Smooth muscle cell (in vitro differentiated cells): Measurements from ENCODE around the gene ZEB2. TPM values are rescaled to one million over a fixed set of nuclear protein-coding genes. Genes with fewer than 3 reads are reported as not detected.

Experiments
- DNase-seq: peaks from one replicate; lab custom pipeline; 2025; ENCODE audit not compliant: unreplicated experiment; lab: John Stamatoyannopoulos, UW
- H2AFZ ChIP-seq: fragments of 200-600 bp; sonication (generic); 2 replicates; pipeline ENCODE4 v1.6.0; 2016; ENCODE audit warnings: antibody characterized with exemption, low read depth, mild to moderate bottlenecking
- H3F3A ChIP-seq: fragments of 200-600 bp; sonication (generic); 2 replicates; pipeline ENCODE4 v1.6.0; 2017; ENCODE audit warnings: antibody characterized with exemption, low read depth
- H3K27ac ChIP-seq: fragments of 200-600 bp; sonication (generic); 2 replicates; pipeline ENCODE4 v1.5.1; 2016; ENCODE audit warnings: low read depth, mild to moderate bottlenecking
- H3K27me3 ChIP-seq: fragments of 200-600 bp; sonication (generic); 2 replicates; pipeline ENCODE4 v1.6.1; 2016; ENCODE audit warnings: low read depth, mild to moderate bottlenecking
- H3K36me3 ChIP-seq: fragments of 200-600 bp; sonication (generic); 2 replicates; pipeline ENCODE4 v1.5.1; 2016; ENCODE audit warnings: low read depth
- H3K4me1 ChIP-seq: fragments of 200-600 bp; sonication (generic); 2 replicates; pipeline ENCODE4 v1.5.1; 2016; ENCODE audit warnings: low read depth
- H3K4me2 ChIP-seq: fragments of 200-600 bp; sonication (generic); 2 replicates; pipeline ENCODE4 v1.6.0; 2016; ENCODE audit warnings: mild to moderate bottlenecking
- H3K4me3 ChIP-seq: fragments of 200-600 bp; sonication (generic); 2 replicates; pipeline ENCODE4 v1.5.1; 2016; ENCODE audit warnings: mild to moderate bottlenecking
- H3K79me2 ChIP-seq: fragments of 200-600 bp; sonication (generic); 2 replicates; pipeline ENCODE4 v1.6.0; 2016; ENCODE audit warnings: low read depth, mild to moderate bottlenecking
- H3K9ac ChIP-seq: fragments of 200-600 bp; sonication (generic); 2 replicates; pipeline ENCODE4 v1.6.0; 2016; ENCODE audit warnings: low read depth
- H3K9me3 ChIP-seq: fragments of 200-600 bp; sonication (generic); replicated peaks from 2 replicates; pipeline ENCODE4 v1.5.1; 2016; ENCODE audit warnings: low read depth
- H4K20me1 ChIP-seq: fragments of 200-600 bp; sonication (generic); 2 replicates; pipeline ENCODE4 v1.6.0; 2016; ENCODE audit warnings: low read depth
- WGBS: methylation state at CpG from one replicate; pipeline ENCODE4 v1.1.7; 2016; ENCODE audit warnings: low lambda C conversion rate; 5-methylcytosine and 5-hydroxymethylcytosine counted together
- polyA plus RNA-seq: library from polyadenylated mRNA; unstranded; fragments of >200 nt; fragmentation: Nextera tagmentation; extraction: Ambion mirVana; gene quantifications from 2 replicates; pipeline ENCODE4 v1.2.1, GENCODE V29; 2016
- total RNA-seq: library from RNA; depleted of rRNA; stranded (reverse); fragments of >200 nt; gene quantifications from 2 replicates; pipeline ENCODE4 v1.2.3, GENCODE V29; 2014
- TF ChIP-seq, protein P1 (sequence below): fragments of 200-600 bp; sonication (generic); IDR thresholded peaks from 2 replicates; pipeline ENCODE4 v1.5.1; 2017; ENCODE audit warnings: borderline replicate concordance, mild to moderate bottlenecking, antibody characterized with exemption; ENCODE audit not compliant: insufficient read depth, poor library complexity, severe bottlenecking

ZEB2 gene
- total and polyA plus RNA-seq, 2 experiments from 2014 or later: 67.5 to 148 TPM

DNA sequence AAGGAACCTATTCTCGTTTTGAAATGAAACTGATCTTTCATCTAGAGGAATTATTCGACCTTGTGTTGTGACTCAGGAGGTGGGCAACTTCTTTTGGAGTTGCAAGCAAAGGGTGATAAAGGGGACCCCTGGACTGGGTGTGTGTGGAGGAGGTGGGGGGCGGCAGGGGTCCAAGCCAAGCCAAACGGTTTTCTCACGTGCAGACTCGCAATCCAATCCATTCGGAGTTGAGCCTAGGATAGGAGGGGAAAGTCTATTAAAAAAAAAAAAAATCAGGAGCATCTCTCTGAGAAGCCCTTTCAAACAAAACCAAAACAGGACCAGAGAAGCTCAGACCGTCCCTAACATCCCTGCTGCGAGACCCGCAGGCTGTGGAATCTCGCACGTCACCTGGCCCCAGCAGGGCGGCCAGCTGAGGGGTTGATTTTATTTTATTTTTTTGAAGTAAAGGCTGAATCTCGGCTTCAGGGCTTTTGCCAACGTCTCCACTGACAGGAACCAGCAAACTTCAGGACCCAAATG, 3.7 kb upstream of the ZEB2 start:
- H3F3A ChIP-seq: peaks cover 14% of the 10 kb centered on the region
- no peaks in the 10 kb centered on the region for H3K36me3 ChIP-seq
- DNase-seq: no peak
- H3K79me2 ChIP-seq: peaks cover 31% of the 10 kb centered on the region
- WGBS: under 1% methylated on average over 15 of the region's 15 CpGs
- H3K4me2 ChIP-seq: peak overlapping the region; percentile 91
- no peaks in the 10 kb centered on the region for H3K9me3 ChIP-seq
- TF ChIP-seq, protein P1, sequence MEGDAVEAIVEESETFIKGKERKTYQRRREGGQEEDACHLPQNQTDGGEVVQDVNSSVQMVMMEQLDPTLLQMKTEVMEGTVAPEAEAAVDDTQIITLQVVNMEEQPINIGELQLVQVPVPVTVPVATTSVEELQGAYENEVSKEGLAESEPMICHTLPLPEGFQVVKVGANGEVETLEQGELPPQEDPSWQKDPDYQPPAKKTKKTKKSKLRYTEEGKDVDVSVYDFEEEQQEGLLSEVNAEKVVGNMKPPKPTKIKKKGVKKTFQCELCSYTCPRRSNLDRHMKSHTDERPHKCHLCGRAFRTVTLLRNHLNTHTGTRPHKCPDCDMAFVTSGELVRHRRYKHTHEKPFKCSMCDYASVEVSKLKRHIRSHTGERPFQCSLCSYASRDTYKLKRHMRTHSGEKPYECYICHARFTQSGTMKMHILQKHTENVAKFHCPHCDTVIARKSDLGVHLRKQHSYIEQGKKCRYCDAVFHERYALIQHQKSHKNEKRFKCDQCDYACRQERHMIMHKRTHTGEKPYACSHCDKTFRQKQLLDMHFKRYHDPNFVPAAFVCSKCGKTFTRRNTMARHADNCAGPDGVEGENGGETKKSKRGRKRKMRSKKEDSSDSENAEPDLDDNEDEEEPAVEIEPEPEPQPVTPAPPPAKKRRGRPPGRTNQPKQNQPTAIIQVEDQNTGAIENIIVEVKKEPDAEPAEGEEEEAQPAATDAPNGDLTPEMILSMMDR: no peak
- peak overlapping the region; percentile 64 for H3K27ac ChIP-seq
- peak overlapping the region; percentile 65 for H3K4me3 ChIP-seq
- H2AFZ ChIP-seq: peak overlapping the region; percentile 81
- H3K9ac ChIP-seq: peak overlapping the region; percentile 73
- H3K27me3 ChIP-seq: no peaks in the 10 kb centered on the region
- H4K20me1 ChIP-seq: no peaks in the 10 kb centered on the region
- peaks cover 36% of the 10 kb centered on the region for H3K4me1 ChIP-seq

DNA sequence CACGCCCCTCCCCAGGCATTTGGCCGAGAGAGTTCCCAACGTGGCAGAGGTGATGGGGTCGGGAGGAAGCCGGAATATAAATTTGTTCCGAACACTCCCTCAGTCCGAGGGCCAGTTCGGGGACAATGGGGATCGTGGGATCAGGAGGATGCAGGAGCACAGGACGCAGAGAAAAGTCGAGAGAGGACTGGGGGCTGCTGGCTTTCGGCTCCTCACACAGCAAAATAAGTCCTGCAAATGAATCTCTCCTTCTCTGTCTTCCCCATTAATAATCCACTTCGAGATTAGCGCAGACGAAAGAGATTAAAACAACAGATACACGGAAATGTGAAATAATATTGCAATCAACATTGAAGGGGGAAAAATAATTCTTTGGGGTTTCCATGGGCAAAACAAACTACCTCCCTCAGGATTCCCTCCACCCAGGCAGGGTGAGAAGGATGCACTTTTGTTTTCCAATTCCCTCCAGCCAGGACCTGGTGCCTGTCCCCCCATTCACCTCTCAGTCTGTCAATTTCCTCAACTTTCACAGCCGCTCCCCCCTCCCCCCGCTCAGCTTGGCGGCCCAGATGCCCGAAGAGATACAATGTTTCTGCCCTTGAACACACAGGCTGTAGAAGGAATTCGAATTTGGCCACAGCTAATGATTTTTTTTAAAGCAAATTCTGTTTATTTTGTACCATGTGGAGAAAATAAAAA, 3.1 kb upstream of the ZEB2 start:
- TF ChIP-seq, protein P1: no peak
- 2% methylated on average over 21 of the region's 21 CpGs for WGBS
- Histone ChIP-seq H3K36me3 (no peaks in the 10 kb centered on the region), H3K9me3 (no peaks in the 10 kb centered on the region), H3K27me3 (no peaks in the 10 kb centered on the region), H4K20me1 (no peaks in the 10 kb centered on the region), H3K4me3 (peak overlapping the region; percentile 65), H3K4me2 (peak overlapping the region; percentile 91), H2AFZ (peak overlapping the region; percentile 81), H3F3A (peaks cover 14% of the 10 kb centered on the region), H3K79me2 (peaks cover 37% of the 10 kb centered on the region), H3K27ac (peak overlapping the region; percentile 64), H3K4me1 (peaks cover 36% of the 10 kb centered on the region), H3K9ac (peak overlapping the region; percentile 73)
- no peak for DNase-seq

DNA sequence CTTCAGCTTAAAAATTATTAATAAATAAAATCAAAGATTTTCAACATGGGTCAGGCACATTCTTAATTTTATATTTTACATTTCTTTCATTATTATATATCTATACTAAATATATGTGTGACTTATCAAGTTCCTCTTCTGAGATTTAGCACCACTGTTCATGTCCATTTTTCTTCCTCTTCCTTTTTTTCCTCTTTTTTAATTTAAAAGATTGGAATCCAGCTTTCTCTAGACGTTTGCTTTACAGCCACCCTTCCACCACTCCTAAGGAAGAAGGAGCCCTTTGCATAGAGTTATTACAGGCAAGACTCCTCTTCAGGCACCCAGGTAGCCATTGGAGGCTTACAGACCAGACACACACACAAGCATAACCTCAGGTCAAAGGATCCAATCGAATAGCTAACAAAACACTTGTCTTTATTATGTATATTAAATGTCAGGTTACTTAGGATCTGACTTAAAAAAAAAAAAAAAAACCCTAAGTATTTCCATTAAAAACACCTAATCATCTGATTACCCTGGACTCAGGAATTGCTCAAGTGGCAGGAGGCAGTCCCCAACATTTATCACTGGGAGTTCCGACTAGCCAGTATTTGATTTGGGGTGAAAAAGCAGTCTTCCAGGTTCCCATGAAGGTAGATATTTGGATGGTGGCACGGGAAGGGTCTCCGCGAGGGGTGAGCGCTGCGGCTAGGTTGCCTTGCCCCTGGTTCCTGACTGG, 2.4 kb upstream of the ZEB2 start:
- Histone ChIP-seq H3K4me3 (peak overlapping the region; percentile 65), H3K4me2 (peak overlapping the region; percentile 91), H3K27ac (peak overlapping the region; percentile 64), H3K9me3 (no peaks in the 10 kb centered on the region), H3F3A (peaks cover 14% of the 10 kb centered on the region), H4K20me1 (no peaks in the 10 kb centered on the region), H3K79me2 (peaks cover 44% of the 10 kb centered on the region), H3K27me3 (no peaks in the 10 kb centered on the region), H3K9ac (peak overlapping the region; percentile 73), H3K36me3 (no peaks in the 10 kb centered on the region), H2AFZ (peak overlapping the region; percentile 81), H3K4me1 (peaks cover 36% of the 10 kb centered on the region)
- DNase-seq: no peak
- TF ChIP-seq, protein P1: no peak
- WGBS: 4% methylated on average over 8 of the region's 8 CpGs
